Daoy (cell line): ENCODE measurements around the gene NPIPA1. TPM values are rescaled to one million over a fixed set of nuclear protein-coding genes. Genes with fewer than 3 reads are reported as not detected.
A peak's percentile ranks its signal among the peaks of the same experiment; 100 is the strongest.
"Not testable (repeated sequence)": the region's sequence is repeated elsewhere in the genome, so short reads cannot be mapped to it uniquely, and the experiment has no call there.

ENCODE experiments used
- DNase-seq: peaks from one replicate; pipeline ENCODE4 v3.0.0-alpha.2; 2015; ENCODE audit warnings: low read depth
- total RNA-seq: library from RNA; depleted of rRNA; stranded (reverse); fragments of >200 nt; shearing (Covaris generic); gene quantifications from 2 replicates; pipeline ENCODE4 v1.2.3, GENCODE V29; 2014; rRNA removed

Gene NPIPA1
- total RNA-seq, 1 experiment from 2014 or later: 7.1 TPM

DNA sequence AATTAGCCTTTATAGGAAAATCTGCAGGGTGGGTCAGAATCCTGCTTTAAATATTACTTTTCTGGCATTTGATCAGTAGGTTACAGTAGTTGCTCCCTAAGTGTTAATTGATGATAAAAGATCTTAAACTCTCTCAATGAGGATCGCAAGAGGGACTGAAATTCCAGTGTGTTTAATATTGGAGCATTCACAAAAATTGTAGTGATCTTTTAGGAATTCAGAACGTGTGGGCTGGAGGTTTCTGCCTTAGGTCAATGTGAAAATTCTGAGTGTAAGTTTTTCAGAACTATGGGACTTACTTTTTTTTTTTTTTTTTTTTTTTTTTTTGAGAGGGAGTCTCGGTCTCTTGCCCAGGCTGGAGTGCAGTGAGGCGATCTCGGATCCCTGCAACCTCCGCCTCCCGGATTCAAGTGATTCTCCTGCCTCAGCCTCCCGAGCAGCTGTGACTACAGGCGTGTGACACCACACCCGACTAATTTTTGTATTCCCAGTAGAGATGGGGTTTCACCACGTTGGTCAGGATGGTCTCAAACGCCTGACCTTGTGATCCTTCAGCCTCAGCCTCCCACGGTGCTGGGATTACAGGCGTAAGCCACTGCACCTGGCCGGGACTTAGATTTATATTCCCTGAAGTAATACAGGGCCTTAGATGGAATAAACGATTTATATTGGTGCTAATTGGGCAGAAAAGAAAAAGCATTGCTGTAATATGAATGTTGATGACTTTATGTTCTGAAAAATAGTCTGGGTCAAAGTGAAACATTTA is 39.9 kb downstream of the NPIPA1 start:
- not testable (repeated sequence) for DNase-seq

- not testable (repeated sequence) for DNase-seq
Observed at GRCh38 chr16:14978281-14978680, 41.0 kb downstream of the NPIPA1 start.

- not testable (repeated sequence) for DNase-seq
Observed at GRCh38 chr16:14978908-14979307, 41.7 kb downstream of the NPIPA1 start.

DNA sequence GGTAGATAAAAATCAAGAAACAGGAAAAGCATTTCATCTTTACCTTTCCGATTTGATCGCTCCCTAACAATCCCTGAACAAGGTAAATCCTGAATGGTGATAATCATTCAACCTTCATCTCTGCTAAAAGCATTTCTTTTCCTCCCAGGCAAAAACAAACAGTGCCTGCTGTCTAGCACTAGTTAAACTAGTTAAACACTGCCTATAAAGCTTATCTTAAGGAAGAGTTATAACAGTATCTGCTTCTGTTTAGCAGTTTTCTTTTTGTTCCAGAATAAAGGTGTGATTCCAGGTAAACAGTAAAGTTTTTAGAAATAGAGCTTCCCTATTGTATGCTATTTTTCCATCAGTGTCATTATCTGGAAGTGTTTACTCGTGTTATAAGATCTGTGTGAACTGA is 44.0 kb downstream of the NPIPA1 start:
- not testable (repeated sequence) for DNase-seq

DNA sequence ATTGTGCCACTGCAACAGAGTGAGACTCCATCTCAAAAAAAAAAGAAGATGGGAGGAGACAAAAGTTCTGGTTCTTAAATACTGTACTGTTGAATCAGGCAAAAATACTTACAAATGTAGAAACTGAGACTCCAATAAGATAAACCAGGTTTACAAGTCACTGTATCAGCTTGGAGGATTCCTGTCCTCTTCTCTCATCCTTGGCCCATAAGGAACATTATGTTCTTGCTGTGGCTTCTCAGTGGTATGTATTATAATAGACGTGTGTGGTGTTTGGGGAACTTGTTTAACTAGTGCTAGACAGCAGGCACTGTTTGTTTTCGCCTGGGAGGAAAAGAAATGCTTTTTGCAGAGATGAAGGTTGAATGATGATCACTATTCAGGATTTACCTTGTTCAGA is 45.3 kb downstream of the NPIPA1 start:
- not testable (repeated sequence) for DNase-seq

DNA sequence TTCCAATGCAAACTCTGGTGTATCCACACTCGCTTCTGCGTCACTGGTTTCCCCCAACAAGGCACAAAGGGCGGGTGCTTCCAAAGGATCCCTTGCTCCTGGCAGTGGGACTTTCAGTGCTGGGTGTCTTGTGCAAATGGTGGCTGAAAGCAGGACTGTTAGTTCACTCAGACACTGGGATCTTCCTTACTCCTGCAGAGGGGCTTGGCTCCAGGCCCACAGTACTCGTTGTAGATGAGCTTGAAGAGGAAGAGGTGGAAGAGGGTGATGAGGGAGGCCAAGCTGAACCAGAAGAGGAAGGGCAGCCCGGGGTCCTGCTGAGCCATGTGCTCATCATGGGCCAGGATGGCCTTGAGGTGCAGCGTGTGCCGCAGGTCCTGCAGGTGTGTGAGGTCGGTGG is 50.8 kb downstream of the NPIPA1 start:
- not testable (repeated sequence) for DNase-seq

GRCh38 chr16:14988661-14989191 is 51.5 kb downstream of the NPIPA1 start:
- DNase-seq: not testable (repeated sequence)

- DNase-seq: not testable (repeated sequence)
Observed at GRCh38 chr16:14989291-14990281, 52.3 kb downstream of the NPIPA1 start.

GRCh38 chr16:14993277-14994151 is 56.3 kb downstream of the NPIPA1 start:
- not testable (repeated sequence) for DNase-seq

- peak; percentile 33 for DNase-seq
Observed at GRCh38 chr16:14996702-14997101, 59.5 kb downstream of the NPIPA1 start.

DNA sequence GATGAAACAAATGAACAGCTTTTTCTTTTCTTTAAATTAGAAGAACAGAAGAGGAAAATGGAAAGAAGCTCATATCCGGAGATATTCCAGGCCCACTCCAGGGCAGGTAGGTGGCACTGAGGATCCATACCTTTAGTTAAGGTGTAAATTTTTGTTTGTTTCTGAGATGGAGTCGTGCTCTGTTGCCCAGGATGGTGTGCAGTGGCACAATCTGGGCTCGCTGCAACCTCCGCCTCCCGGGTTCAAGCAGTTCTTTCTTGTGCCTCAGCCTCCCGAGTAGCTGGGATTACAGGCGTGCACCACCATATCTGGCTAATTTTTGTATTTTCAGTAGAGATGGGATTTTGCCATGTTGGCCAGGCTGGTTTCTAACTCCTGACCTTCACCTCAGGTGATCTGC is 61.1 kb downstream of the NPIPA1 start:
- DNase-seq: not testable (repeated sequence)

- not testable (repeated sequence) for DNase-seq
Observed at GRCh38 chr16:14999845-15000244, 62.6 kb downstream of the NPIPA1 start.

Other genes starting within 250 kb of the NPIPA1 start
- gene PLA2G10, start 243.1 kb upstream of the NPIPA1 start, total RNA-seq: not detected in 2 replicates
- 0.24 TPM in 1 of 2 replicates, not detected in the other for gene NPIPA3, start 234.0 kb upstream of the NPIPA1 start, total RNA-seq
- gene NPIPA2, start 194.9 kb upstream of the NPIPA1 start, total RNA-seq: 0.24 TPM in 1 of 2 replicates, not detected in the other
- 43.0 and 56.9 TPM in 2 replicates for gene NOMO1, start 103.7 kb upstream of the NPIPA1 start, total RNA-seq
- gene PDXDC1, start 37.6 kb downstream of the NPIPA1 start, total RNA-seq: 57.9 and 69.4 TPM in 2 replicates
- gene NTAN1, start 118.6 kb downstream of the NPIPA1 start, total RNA-seq: 30.6 and 49.9 TPM in 2 replicates
- 49.8 and 55.8 TPM in 2 replicates for gene RRN3, start 156.8 kb downstream of the NPIPA1 start, total RNA-seq